ENCODE measurements around the gene CALU.

Gene CALU
- 166 to 433 (median 288) reads per million in 17 experiments for total RNA-seq

DNA sequence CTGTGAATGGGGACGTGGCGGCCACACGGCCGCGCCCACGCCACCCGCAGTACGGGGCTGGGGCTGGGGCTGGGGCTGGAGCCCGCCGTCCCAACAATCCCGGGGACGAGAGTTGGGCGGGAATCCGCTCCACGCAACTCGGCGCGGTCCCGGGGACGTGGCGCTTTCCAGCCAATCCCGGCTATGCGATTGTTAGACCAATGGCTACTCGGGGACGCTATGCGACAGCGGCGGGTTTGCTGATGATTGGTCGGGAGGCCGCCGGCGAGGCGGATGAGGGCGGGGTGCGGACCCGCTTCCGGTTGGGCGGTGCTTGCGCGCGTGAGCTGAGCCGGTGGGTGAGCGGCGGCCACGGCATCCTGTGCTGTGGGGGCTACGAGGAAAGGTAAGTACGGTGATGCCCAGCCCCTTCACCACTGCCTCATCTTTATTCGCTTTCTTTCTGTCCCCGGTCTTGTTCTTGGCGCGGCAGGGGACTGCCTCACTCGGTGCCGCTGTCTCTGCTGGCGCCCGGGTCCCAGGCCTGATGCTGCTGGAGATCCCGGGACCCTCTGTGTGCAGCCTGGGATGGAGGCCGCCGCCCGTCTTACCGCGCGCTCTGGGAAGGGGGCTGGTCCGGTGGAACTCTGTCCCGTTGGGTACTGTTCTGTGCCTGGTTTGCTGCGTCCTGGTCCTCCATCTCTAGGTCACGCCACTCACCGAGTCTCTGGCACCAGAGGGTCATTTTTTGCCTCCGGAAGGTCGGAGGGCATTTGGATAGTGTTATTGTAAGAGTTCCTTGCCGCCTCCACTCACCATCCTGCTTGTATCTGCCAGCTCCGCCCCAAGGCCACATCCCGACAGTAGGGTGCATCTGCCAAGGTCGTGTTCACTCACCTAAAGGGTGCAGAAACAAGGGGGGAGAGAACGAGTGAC, at the start of gene CALU:
CALU (plus strand) TSS at position 312 of the 915 bp plus-strand sequence. CDS start 9,225 bp downstream, outside the sequence.
- DNase-seq: peak; percentile 95 to 98 (median 98)

DNA sequence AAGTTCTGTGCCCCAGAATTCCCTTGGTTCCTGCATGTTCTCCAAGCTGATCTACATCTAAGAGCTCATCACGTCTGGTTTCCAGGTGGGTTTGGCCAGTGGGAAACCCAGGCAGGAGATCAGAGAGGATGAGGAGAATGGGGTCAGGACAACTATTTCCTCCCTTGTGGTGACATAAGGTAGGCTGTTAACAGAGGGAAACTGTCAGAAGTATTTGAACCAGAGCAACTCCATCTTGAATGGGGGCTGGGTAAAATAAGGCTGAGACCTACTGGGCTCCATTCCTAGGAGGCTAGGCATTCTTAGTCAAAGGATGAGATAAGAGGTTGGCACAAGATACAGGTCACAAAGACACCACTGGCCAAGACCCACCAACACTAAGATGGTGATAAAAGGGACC, 47.9 kb upstream of the CALU start:
- no peak for DNase-seq

DNA sequence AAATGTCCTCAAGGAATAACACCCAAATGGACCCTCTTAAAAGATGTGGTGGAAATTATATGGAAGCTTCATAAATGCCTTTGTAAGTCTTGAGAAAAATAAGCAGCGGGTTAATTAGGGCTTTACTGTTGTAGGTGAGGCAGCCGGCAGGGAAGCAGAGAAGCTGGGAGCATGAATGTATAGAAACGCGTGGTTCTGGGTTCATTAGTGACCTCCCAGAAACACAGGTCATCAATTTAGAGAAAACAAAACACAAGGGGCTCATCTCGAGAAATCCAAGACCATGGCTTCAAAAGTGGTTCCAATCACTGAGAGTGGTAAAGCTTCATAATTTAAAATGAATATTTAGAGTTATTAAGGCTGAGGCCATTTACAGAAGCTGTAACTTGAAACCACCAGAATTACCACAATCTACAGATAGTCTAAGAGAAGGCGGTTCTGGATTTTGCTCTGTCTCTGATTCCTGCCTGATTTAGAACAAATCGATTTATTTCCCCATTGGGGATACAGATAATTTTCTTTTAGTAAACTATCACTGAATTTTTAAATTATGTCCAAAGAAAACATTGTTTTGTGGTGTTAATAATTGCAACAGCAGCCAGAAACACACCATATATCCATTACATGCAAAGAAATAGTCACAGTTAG, 46.4 kb upstream of the CALU start:
- DNase-seq: no peak

DNA sequence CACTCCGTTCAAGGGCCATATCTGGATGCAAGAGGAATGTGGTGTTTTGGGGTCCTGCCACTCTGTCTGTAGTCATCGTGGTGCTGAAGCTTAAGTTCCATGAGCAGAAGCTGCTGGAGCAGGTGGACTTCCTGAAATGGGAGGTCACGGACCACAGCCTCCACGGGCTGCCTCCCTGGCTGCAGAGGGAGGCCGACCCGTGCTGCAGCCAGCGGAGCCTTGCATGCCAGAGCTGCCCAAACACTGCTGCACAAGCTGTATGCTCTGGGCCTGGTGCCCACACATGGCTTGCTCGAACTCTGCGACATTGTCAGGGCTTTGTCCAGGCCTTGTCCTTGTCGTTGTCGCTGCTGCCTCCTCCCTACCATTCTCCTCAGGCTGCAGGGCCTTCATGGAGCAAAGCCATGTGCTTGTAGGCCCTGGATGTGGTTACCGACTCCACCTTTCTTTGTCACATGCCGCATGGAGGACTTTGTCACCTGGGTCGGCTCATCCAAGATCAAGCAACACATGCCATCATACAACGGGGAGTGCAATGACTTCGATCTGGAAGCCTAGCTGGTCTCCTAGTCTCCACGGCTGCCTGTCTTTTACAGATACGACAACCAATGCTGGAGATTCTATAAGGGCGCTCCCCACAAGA, 45.7 kb upstream of the CALU start:
- DNase-seq: no peak

DNA sequence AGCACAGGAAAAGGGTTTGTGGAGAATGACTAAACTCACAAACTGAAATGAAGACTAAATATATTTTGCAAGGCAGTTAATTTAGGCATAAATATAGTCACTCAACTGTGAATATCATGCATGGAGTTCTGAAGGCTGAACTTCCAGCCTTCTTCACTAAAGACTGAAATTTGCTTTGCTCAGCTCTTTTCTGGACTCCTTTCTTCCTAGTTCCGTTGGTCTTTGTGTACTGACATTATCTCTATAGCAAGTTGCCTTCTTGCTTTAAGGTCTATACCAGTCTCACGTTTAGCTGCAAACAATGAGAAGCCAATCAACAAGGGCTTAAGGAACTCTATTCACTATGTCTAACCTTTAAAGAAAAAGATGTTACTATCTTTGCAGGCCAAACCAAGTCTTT, 44.4 kb upstream of the CALU start:
- DNase-seq: no peak

DNA sequence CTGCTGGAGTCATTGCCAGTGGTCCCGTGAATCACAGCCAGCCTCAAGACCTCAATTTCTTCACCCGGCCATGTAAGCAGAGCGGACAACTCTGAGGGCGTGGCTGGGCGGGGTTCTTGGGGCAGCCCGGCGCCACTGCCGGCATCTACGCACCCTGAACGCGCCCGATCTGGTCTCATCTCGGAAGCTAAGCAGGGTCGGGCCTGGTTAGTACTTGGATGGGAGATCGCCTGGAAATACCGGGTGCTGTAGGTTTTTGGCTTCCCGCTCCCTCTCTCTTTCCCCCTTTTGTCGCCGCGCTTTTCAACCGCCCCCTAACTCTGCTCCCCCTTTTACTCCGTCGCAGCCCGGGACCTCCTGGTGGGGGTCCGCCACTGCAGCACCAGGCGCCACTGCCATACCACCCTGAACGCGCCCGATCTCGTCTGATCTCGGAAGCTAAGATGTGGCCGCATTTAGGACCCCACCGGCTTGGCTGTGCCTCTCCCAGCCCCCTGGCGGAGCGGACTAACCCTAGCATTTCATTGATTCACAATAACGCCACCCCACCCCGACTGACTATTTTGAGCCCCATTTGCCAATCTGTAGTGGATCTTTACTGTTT, 41.8 kb upstream of the CALU start:
- DNase-seq: peak; percentile 77 to 85 (median 79)

DNA sequence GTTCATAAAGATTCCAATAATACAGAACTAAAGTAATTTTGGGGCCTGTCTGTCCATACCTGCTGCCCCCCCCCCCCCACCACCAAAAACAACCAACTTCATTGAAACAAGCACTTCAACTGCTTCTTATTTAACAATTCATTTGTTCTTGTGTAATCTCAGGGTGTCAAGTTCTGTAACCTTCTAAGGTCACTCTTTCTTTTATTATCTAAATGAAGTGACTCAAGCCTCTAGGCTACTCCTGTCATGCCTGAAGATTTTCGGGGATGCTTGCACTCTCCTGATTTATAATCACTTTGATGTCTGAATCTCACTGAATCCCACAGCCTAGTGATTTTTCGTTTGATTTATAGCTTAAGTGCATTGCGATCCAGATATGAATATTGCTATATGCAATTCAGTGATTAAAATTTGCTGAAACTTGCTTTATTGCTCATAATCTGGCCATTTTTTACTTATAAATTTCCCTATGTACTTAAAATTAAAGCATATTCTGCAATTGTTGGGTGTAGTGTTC, 39.9 kb upstream of the CALU start:
- no peak for DNase-seq

DNA sequence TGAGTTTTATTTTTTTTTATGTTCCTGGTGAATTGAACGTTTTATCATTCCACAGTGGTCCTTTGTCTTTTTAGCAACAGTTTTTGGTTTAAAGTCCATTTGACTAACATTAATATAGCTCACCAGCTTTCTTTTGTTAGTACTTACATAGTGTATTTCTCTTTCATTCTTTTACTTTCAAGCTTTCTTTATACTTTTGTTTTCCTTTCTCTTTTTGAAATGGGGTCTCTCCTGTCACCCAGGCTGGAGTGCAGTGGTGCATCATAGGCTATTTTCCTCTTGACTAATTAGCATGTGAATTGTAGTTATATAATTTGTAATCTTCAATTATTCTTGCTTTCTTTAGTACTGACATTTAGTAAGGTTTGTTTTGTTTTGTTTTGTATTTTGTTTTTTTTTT, 39.3 kb upstream of the CALU start:
- DNase-seq: no peak

DNA sequence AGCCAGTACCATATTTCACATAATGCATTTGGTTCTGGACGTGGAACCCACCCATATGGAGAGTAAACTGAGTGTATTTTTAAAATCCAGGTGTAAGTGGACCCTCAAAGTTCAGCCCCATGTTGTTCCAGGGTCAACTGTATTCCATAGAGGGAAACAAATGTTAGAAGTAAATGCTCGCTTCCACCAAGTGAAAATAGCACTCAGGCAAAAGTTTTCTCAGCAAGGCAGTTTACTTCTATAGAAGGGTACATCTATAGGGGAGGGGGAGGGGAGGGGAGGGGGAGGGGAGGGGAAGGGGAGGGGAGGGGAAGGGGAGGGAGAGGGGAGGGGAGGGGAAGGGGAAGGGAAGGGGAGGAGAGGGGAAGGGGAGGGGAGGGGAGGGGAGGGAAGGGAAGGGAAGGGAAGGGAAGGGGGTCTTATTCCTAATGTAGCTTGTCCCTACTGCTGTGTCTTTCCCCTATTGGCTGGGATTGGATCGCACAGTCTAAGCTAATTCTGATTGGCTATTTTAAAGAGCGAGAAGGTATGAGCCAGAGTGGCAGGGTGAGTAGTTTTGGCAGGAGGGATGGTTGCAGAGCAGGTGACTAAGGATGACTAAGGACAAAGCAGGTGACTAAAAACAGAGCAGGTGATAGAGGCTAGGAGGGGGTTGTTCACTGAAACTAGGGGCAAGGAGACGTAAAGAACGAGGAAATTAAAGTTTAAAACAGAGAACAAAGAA, 37.9 kb upstream of the CALU start:
- DNase-seq: no peak

DNA sequence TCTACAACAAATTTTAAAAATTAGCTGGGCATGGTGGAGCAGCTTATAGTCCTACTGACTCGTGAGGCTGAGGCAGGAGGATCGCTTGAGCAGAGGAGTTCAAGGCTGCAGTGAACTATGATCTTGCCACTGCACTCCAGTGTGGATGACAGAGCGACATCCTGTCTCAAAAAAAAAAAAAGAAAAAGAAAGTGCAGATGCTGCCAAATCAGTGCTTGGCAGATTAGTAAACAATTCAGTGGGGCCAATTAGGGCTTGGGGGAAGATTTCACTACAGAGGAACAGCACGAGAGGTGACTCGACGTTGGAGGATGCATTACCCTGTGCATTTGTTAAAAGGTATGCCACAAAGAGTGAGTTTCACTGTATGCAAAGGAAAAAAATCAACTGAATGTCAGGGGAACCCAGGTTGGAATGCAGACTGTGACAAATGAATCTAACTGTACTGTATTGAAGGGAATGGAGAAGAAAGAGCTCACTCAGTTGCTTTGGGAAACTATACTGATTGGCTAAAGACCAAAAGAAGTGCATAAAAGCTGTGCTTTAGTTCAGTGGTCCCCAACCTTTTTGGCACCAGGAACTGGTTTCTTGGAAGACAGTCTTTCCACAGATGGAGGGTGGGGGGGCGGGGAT, 35.4 kb upstream of the CALU start:
- DNase-seq: no peak

DNA sequence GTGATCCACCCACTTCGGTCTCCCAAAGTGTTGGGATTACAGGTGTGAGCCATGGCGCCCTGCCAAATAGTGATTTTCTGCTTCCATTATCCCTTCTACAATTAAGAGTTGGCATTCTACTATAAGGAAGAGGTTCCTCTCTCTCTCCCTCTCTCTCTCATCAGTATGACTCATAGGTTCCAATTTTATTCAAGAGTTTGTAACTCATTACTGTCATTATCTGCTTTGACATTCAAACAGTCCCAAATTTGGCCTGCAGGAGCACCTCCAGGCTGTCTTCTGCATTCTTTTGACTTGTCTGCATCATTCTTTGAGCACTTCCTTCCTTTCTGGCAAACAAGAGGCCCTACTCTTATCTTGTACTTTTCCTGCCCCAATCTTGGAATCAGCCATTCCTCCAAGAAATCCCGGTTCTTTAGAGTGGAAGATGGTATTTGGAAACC, 33.2 kb upstream of the CALU start:
- DNase-seq: peak in 2 of 4 experiments; percentile 12 to 15

DNA sequence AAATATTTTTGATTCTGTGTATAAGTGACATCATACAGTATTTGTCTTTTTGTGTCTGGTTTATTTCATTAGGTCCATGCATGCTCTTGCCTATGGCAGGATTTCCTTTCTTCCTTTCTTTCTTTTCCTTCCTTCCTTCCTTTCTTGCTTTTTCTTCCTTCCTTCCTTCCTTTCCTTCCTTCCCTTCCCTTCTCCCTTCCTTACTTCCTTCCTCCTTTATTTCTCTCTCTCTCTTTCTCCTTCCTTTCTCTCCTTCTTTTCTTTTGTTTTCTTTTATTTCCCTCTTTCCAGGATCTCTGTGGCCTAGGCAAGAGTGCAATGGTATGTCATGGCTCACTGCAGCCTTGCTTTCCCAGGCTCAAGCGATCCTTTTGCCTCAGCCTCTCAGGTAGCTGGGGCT, 31.4 kb upstream of the CALU start:
- DNase-seq: no peak

DNA sequence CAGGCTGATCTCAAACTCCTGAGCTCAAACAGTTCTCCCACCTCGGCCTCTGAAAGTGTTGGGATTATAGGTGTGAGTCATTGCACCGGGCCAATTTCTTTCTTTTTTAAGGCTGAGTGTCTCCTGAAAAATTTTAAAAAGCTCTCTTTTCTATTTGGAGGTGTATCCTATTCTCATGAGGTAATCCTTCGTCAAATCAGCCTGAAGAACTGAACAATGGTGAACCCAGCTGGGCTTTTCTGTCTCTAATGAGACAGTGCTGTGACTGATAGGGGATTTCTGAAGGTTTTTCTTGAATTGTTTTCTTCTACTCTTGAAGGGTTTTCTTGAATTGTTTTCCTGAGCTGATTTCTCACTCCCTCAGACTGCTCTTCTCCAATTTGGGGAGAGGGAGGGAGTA, 30.9 kb upstream of the CALU start:
- no peak for DNase-seq

DNA sequence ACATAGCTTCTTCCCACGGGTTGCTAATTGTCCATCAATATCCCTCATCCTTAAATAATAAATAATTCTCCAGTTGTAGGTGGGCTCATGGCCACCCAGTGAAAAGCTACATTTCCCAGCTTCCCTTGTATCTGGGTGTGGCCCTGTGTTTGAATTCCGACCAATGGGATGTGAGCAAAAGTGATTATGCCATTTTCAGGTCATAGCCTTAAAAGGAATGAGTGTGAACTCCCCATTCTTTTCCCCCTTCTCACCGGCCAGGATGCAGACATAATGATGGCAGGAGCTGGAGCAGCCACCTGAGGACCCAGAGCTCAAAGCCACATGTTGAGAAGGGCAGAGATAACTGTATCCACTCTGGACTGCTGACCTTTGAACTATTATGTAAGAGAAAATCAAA, 30.3 kb upstream of the CALU start:
- no peak for DNase-seq

DNA sequence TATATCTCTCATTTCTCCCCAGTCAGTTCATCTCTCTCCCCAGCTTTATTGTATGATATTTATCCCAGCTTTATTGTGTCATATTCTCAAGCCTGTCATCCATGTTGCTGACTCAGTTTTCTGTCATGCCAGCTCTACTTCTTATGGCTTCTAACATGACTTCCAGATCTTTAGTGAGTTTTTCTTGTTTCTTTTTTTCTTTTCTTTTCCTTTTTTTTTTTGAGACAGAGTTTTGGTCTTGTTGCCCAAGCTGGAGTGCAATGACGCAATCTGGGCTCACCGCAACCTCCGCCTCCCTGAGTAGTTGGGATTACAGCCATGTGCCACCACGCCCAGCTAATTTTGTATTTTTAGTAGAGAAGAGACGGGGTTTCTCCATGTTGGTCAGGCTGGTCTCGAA, 28.7 kb upstream of the CALU start:
- DNase-seq: peak; percentile 24 to 73 (median 48)

DNA sequence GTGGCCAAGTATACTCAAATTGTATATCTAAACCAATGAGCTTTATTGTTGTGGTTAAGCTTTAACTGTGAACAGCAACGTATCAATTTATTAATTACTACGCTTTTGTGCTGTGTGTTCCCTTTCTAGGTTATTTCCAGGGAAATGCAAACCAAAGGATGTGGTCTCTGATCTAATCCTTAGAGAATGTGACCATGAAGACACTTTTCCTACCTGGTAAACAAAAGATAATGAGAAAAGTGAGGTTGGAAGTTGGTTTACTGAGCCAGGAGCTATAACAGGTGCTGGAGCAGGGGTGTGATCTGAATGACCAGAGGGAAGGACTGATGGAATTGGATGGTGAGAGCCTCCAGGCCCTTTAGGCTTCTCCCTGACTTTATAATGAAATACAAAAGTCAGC, 25.4 kb upstream of the CALU start:
- no peak for DNase-seq

DNA sequence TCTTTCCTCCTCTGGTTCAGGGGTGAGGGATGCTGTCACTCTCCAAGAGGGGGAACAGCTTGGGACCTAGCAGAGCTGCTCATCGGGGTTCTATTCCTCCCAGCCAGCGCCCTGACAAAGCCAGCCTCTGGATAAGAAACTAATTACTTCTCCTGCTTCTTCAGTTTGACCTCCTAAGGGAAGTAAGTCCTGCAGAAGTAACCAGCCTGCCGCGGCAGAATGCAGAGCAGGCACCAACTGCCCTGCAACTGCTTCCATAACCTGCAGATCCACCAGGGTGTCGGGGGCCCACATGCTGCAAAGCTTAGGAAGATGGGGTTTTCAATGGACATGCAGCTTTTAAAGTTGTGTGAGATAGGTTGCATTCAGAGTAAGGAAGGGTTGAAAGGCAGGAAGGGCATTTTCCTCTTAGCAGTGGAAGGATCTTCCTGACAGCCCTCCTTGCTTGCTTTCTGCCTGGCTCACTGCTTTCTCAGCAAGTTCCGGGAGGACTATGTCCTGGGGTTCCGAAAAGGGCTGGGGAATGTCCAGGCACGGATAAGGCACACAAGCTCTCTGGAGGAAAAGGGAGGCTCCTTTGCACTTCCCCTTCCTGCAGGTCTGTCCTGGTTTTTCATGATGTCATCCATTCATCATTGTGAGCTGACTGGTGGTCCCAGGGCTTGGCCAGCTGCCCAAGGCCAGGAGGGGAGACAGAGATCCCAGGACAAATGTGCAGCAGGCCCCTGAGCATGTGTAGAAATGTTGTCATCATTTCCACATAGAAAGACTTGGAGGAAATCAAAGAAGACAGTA, 24.3 kb upstream of the CALU start:
- peak; percentile 27 to 65 (median 52) for DNase-seq

DNA sequence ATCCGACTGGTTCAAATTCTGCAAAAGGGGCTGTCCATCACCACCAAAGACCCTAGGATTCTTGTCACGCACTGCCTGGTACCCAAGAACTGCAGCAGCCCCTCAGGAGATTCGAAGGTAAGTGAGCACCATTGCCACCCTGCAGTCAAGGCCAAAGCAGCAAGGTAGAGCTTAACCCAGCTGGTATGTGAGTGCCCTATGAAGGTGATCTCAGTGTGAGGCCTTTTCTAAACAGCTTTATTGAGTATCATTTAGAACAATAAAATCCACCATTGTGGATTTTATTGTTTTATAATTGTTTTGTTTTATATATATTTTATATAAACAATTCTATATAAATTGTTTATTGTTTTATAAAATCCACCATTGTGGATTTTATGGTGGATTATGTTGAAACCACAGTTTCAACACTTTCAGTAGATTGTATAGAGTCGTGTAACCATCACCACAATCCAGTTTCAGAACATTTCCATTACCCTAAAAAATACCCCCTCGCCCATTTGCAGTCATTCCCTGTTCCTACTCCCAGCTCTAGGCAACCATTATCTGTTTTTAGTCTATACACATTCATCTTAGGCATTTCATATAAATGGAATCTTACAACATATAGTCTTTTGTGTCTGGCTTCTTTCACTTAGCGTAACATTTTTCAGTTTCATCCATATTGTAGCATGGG, 20.1 kb upstream of the CALU start:
- DNase-seq: no peak

DNA sequence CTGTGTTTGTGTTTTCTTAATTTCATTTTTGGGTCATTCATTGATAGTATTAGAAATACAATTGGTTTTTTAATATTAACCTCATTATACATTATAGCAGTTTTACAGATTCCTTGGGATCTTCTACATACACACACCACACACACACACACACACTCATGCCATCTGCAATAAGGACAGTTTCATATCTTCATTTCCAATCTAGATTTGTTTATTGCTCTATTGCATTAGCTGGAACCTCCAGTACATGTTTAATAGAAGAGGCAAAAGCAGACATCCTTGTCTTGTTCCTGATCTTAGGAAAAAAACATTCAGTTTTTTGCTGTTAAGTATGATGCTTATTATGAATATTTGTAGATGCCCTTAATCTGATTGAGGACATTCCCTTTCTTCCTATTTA, 17.8 kb upstream of the CALU start:
- no peak for DNase-seq

DNA sequence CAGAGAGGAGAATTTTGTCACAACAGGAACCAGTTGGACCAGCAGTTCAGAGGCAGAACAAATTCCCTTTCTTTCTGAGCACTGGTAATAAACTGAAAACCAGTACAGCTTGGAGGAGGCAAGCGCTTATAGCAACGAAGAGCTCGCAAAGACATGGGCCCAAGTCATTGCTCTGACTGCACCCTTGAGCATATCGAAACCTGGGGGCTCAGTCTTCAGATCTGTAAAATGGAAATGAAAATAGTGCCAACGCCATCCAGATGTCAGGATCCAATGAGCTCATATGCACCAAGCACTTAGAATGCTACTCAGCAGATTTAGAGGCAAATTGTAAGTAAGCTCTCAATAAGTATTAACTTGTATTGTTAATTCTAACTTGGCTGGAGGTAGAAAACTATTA, 14.4 kb upstream of the CALU start:
- DNase-seq: no peak

All from suppressor macrophage (primary cell).